ENCODE results near the gene TAS1R3.
A peak's percentile ranks its signal among the peaks of the same experiment; 100 is the strongest.
"Not testable (repeated sequence)": the region's sequence is repeated elsewhere in the genome, so short reads cannot be mapped to it uniquely, and the experiment has no call there.

TAS1R3 gene

GRCh38 chr1:1354271-1355247 is 23.5 kb downstream of the TAS1R3 start:
- no peak for DNase-seq

- peak; percentile 58 for DNase-seq
Observed at GRCh38 chr1:1355416-1355815, 24.3 kb downstream of the TAS1R3 start.

DNA sequence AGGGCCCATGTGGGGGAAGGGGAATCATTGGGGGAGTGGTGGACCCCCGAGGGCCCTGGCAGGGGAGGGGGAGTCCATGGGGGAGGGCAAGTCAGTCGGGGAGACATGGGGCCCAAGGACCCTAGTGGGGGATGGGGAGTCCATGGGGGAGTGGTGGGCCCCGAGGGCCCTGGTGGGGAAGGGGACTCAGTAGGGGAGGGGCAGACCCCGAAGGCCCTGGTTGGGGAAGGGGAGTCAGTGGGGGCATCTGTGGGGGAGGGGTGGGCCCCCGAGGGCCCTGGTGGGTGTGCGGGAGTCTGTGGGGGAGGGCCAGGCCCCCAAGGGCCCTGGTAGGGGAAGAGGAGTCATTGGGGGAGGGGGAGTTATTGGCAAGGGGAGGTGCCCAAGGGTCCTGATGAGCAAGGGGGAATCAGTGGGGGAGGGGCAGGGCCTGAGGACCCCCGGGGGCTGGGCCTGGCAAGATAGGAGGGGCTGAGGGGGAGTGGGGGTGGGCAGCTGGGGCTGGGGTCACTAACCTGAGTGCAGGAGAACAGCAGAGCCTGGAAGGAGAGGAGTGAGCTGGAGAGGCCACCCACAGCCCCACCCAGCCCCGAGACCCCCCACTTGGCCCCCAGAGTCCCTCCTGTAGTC is 25.2 kb downstream of the TAS1R3 start:
- no peak for DNase-seq

DNA sequence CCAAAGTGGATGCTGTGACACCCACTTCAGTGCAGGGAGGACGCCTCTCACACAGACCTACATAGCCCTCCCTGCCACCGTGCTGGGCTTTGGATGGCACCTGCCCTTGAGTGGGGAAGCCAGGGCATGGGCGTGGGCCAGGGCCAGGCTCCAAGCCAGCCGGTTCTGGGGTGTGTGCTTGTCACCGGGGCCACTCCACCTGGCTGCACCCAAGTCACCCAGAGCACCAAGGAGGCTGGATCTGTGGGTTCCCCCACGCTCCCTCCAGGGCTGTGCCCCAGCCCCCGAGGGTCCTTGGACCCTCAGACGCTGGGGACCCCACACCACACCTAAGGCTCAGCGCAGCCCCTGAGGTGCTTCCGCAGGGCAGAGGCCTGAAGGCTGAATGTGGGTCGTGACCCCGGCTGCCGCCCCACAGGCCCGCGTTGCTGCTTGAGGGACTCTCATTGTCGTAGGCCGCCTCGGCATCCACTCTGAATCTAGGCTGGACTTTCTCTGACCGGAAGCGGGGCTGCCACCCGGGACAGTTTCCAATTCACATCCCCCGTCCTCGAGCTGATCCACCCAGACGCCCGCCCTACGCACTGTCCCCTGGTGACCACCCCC is 25.8 kb downstream of the TAS1R3 start:
- no peak for DNase-seq

DNA sequence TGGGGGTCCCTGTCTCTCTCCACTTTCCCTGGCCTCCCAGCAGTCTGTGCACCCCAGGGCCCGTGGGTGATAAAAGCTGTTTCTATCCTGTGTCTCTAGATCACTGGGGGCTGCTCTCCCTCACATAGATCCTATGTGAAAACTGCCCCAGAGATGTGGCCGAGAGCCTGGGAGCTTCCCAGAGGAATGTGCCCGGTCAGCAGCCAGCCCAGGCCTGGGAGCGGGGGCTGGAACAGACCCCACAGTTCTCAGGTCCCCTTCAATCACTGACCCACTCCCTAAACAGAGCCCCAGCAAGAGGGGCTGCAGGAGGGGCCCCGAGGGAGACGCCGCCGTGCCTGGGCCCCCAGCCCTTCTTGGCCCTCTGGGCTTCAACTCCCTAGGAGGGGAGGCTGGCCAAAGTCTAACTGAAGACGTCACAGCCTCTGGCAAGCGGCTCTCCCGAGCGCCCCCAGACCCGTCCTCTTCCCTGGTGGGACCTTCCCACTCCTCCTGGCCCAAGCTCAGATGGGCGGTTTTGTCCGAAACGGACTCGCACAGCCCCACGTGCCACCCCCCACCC is 26.9 kb downstream of the TAS1R3 start:
- no peak for DNase-seq

GRCh38 chr1:1358433-1359271 is 27.6 kb downstream of the TAS1R3 start, which contains the start of gene MXRA8:
Gene MXRA8, minus strand, starts transcription at chr1:1358555. Its CDS starts 51 bp downstream, at chr1:1358504.
- DNase-seq, result peak; percentile 92

GRCh38 chr1:1359308-1359663 is 28.2 kb downstream of the TAS1R3 start:
- DNase-seq, result no peak

GRCh38 chr1:1359664-1360468 is 28.8 kb downstream of the TAS1R3 start:
- peak; percentile 85 for DNase-seq

DNA sequence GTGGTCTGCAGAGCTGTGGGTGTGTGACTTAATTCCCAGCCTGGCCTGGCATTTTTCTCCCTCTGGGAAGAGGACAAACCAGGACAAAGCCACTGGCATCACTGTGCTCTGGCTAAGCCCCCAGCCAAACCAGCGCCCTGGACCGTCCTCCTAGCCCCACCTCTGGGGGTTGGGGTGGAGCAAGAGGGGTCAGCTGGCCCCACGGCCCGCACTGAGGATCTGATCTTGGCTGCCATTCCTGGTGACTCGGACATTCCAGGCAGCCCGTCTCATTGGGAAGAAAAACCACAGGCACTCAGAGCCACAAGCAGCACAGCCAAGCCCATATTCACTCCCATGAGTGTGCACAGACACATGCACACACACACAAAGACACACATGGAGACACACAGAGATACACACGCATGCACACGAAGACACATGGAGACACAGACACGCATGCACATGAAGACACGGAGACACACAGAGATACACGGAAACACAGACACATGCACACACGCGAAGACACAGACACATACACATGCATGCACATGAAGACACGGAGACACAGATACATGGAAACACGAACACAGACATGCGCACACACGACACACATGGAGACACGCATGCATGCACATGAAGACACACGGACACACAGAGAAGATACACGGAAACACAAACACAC is 29.6 kb downstream of the TAS1R3 start:
- DNase-seq, result peak; percentile 75

DNA sequence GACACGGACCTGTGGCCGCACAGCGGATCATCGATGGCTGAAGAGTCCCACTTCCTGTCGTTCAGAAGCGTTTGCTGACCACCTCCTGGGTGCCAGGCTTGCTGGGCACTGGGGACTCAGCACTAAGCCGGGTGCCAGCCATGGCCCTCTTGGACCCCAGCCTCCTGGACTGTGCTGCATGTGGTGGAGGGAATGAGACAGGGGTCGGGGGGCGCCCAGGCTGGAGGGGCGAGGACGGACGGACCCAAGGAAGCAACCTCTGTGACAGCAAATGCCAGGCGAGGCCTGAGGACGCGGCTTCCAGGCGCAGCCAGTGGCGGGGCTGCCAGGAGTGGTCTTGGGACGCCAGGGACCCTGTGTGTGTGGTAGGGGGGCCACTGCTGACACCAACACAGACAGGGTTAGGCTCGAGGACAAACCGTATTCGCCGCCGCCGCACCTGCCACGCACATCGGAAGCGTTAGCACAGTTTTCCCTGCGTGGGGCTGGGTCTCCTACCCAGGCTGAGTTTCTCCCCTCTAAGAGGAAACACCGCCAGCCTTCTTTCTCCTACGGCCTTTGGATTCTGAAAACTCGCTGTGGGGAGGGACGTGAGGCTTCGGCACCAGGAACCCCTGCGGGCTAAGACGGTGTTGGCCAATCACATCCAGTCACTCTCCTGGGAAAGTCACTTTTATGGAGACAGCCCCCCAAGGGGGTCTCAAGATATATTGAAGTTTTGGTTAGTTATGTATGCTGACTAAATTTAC is 30.3 kb downstream of the TAS1R3 start:
- DNase-seq, result no peak

DNA sequence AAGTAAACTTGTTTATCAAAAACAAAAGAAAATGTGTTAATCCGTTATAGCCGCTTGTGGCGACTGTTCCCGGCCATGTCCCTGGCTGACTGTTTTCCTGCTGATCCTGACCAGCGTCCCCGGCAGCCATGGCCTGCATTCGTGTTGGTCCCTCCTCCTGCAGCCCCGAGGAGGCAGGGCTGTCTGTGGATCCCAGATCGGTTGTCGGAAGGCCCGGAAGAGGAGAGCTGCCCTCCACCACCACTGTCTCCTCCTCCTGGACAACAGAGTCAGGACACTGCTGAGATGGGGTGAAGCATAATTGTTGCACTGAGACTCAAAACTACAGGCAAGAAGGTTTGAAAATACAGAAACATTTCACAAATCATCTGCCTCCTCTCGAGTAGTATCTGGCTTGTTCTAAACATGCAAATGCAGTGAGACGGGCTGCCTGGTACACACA is 30.9 kb downstream of the TAS1R3 start:
- DNase-seq, result peak; percentile 77

GRCh38 chr1:1364266-1364665 is 33.2 kb downstream of the TAS1R3 start:
- DNase-seq, result no peak

DNA sequence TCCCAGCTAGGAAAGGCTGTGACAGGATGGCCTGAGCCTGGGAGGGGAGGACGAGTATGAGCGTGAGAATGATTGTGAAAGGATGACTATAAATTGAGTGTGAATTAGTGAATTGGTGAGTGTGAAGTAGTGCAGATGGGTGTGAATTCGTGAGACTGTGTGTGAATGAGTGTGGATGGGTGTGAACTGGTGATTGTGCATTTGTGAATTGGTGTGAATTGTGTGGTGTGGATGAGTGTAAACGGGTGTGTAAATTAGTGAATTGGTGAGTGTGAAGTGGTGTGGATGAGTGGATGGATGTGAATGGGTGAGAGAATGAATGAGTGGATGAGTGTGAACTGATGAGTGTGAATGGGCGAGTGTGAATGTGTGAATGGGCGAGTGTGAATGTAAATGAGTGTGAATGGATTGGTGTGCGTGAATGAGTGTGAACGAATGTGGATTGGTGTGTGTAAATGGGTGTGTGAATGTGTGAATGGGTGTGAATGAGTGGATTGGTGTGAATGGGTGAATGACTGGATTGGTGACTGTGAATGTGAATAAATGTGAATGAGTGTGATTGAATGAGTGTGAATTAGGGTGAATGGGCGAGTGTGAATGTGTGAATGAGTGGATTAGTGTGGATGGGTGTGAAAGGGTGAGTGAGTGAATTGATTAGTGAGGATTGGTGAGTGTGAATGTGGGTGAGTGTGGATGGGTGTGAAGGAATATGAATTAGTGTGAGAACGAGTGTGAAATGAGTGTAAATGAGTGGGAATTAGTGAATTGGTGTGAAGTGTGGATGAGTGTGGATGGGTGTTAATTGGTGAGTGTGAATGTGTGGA is 35.0 kb downstream of the TAS1R3 start:
- no peak for DNase-seq

GRCh38 chr1:1366699-1367066 is 35.6 kb downstream of the TAS1R3 start:
- DNase-seq, result no peak

DNA sequence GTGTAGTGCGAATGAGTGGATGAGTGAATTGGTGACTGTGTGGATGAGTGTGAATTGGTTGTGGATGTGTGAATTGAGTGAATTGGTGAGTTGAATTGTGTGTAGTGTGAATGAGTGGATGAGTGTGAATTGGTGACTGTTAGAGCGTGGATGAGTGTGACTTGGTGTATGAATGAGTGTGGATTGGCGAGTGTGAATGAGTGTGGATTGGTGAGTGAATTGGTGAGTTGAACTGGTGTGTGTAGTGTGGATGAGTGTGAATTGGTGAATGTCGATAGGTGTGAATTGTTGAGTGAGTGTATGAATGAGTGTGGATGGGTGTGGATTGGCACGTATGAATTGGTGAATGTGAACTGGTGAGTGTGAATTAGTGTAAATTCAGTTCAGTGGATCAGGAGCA is 36.2 kb downstream of the TAS1R3 start:
- DNase-seq, result no peak

GRCh38 chr1:1370094-1370493 is 39.0 kb downstream of the TAS1R3 start:
- DNase-seq, result not testable (repeated sequence)

DNA sequence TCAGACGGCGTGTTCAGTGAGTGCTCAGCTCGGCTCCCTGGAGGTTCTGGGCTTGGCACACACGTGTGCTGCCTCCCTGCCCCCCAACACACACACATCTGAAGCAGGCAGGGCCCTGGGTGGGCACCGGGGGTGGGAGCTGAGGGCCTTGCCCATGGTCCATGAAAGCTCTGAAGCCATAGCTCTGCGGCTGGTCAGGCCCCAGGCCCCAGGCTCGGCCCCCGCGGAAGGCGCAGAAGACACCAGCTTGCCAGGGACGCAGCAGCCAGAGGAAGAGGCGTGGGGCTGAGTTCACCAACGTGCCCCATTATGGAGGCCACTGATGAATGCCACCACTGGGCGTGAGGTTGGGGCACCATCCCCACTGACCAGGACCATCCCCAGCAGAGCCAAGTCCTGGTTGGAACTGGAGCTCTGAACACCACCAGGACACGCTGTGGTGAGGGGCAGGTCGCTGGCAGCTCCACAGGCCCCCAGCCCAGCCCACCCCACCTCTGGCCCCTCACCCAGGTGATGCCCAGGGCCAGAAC is 39.8 kb downstream of the TAS1R3 start:
- DNase-seq, result no peak

DNA sequence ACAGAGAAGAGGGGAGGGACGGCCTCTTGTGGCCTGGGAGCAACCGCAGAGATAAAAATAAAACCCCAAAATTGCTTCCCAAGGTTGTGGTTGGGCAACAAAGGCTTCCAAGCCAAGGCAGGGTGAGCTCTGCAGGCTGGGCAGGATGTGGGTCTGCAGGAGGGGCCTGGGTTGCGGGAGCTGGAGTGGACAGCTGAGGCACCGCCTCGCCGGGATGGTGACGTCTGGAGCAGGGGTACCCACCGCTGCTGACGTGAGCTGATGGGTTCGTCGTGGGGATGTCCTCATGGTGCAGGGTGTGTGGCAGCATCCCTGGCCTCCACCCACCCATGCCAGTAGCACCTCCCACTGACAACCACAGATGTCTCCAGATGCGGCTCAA is 40.3 kb downstream of the TAS1R3 start:
- DNase-seq, result no peak

Data from right forelimb (tissue), 1 donor.